SK-N-DZ (cell line): ENCODE data around the gene EHD1.
"Not testable (repeated sequence)": the region's sequence is repeated elsewhere in the genome, so short reads cannot be mapped to it uniquely, and the experiment has no call there.

Source experiments
- DNase-seq: peaks from one replicate; pipeline ENCODE4 v3.0.0-alpha.2; 2015; ENCODE audit warnings: low spot score

Gene EHD1

GRCh38 chr11:64831411-64831891 is 47.0 kb downstream of the EHD1 start:
- peak; percentile 65 for DNase-seq

- no peak for DNase-seq
Observed at GRCh38 chr11:64829536-64830251, 48.7 kb downstream of the EHD1 start.

GRCh38 chr11:64827451-64827839 is 51.0 kb downstream of the EHD1 start:
- DNase-seq: no peak

- DNase-seq: no peak
Observed at GRCh38 chr11:64826578-64827450, 51.6 kb downstream of the EHD1 start.

GRCh38 chr11:64826062-64826461 is 52.4 kb downstream of the EHD1 start:
- no peak for DNase-seq

GRCh38 chr11:64823568-64824119 is 54.8 kb downstream of the EHD1 start:
- DNase-seq: no peak

GRCh38 chr11:64817476-64817875 is 60.9 kb downstream of the EHD1 start:
- no peak for DNase-seq

GRCh38 chr11:64815433-64815832 is 63.0 kb downstream of the EHD1 start:
- DNase-seq: not testable (repeated sequence)

GRCh38 chr11:64814712-64815187 is 63.7 kb downstream of the EHD1 start:
- DNase-seq: no peak

GRCh38 chr11:64813826-64814225 is 64.6 kb downstream of the EHD1 start:
- DNase-seq: no peak

- DNase-seq: no peak
Observed at GRCh38 chr11:64810891-64811272, 67.5 kb downstream of the EHD1 start.

GRCh38 chr11:64810271-64810890 is 68.0 kb downstream of the EHD1 start, which contains the start of gene MEN1:
Gene MEN1 (minus strand): TSS chr11:64810551. CDS start chr11:64810109, 442 bp downstream.
- DNase-seq: peak; percentile 97

- DNase-seq: no peak
Observed at GRCh38 chr11:64809781-64810241, 68.6 kb downstream of the EHD1 start.

GRCh38 chr11:64805481-64805880 is 72.9 kb downstream of the EHD1 start:
- no peak for DNase-seq

GRCh38 chr11:64804346-64805210 is 73.8 kb downstream of the EHD1 start:
- DNase-seq: no peak

- no peak for DNase-seq
Observed at GRCh38 chr11:64803846-64804345, 74.5 kb downstream of the EHD1 start.

- DNase-seq: peak; percentile 84
Observed at GRCh38 chr11:64803158-64803845, 75.1 kb downstream of the EHD1 start, which contains the start of gene MAP4K2. Gene MAP4K2 (minus strand): TSS chr11:64803214. CDS start chr11:64803149, 65 bp downstream.

GRCh38 chr11:64802370-64803157 is 75.9 kb downstream of the EHD1 start:
- no peak for DNase-seq
